ENCODE measurements around the gene GUCA2B. TPM values are rescaled to one million over a fixed set of nuclear protein-coding genes. Genes with fewer than 3 reads are reported as not detected.

Gene GUCA2B
- total RNA-seq, 1 donor from 2014 or later, result not detected

GRCh38 chr1:42133809-42134526 is 19.2 kb upstream of the GUCA2B start:
- intact Hi-C loops (cut with micrococcal nuclease), result no loop called here
- peaks cover 11% of the 10 kb centered on the region for H3K27me3 Mint-ChIP-seq
- no peaks in the 10 kb centered on the region for H3K9me3 Mint-ChIP-seq
- H3K4me1 Mint-ChIP-seq, result no peaks in the 10 kb centered on the region
- no peak for DNase-seq
- H3K27ac Mint-ChIP-seq, result no peak overlapping the region
- no peaks in the 10 kb centered on the region for H3K36me3 Mint-ChIP-seq (ENCODE audit: low read depth)
- H3K4me3 Mint-ChIP-seq, result no peak overlapping the region

GRCh38 chr1:42135426-42135825 is 17.8 kb upstream of the GUCA2B start:
- intact Hi-C loops (cut with micrococcal nuclease), result no loop called here
- no peaks in the 10 kb centered on the region for H3K4me1 Mint-ChIP-seq
- no peaks in the 10 kb centered on the region for H3K36me3 Mint-ChIP-seq (ENCODE audit: low read depth)
- H3K27ac Mint-ChIP-seq, result no peak overlapping the region
- H3K27me3 Mint-ChIP-seq, result peaks cover 11% of the 10 kb centered on the region
- DNase-seq, result no peak
- H3K9me3 Mint-ChIP-seq, result no peaks in the 10 kb centered on the region
- no peak overlapping the region for H3K4me3 Mint-ChIP-seq

- no peaks in the 10 kb centered on the region for H3K4me1 Mint-ChIP-seq
- no peak for DNase-seq
- H3K4me3 Mint-ChIP-seq, result no peak overlapping the region
- intact Hi-C loops (cut with micrococcal nuclease), result no loop called here
- H3K27me3 Mint-ChIP-seq, result peaks cover 11% of the 10 kb centered on the region
- H3K27ac Mint-ChIP-seq, result no peak overlapping the region
- H3K9me3 Mint-ChIP-seq, result no peaks in the 10 kb centered on the region
- no peaks in the 10 kb centered on the region for H3K36me3 Mint-ChIP-seq (ENCODE audit: low read depth)
Observed at GRCh38 chr1:42136466-42136865, 16.7 kb upstream of the GUCA2B start.

GRCh38 chr1:42137766-42138165 is 15.4 kb upstream of the GUCA2B start:
- H3K9me3 Mint-ChIP-seq, result no peaks in the 10 kb centered on the region
- DNase-seq, result no peak

GRCh38 chr1:42138586-42138985 is 14.6 kb upstream of the GUCA2B start:
- no peaks in the 10 kb centered on the region for H3K9me3 Mint-ChIP-seq
- peaks cover 5% of the 10 kb centered on the region for H3K4me1 Mint-ChIP-seq
- intact Hi-C loops (cut with micrococcal nuclease), result no loop called here
- peaks cover 14% of the 10 kb centered on the region for H3K27me3 Mint-ChIP-seq
- H3K27ac Mint-ChIP-seq, result no peak overlapping the region
- DNase-seq, result no peak
- no peaks in the 10 kb centered on the region for H3K36me3 Mint-ChIP-seq (ENCODE audit: low read depth)
- no peak overlapping the region for H3K4me3 Mint-ChIP-seq

More at GRCh38 chr1:42137766-42138165, 15.4 kb upstream of the GUCA2B start:
- Mint-ChIP-seq H3K4me3 (no peak overlapping the region), H3K36me3 (ENCODE audit: low read depth) (no peaks in the 10 kb centered on the region), H3K4me1 (no peaks in the 10 kb centered on the region), H3K27me3 (peaks cover 14% of the 10 kb centered on the region), H3K27ac (no peak overlapping the region)
- intact Hi-C loops (cut with micrococcal nuclease), result no loop called here

GRCh38 chr1:42139444-42139843 is 13.8 kb upstream of the GUCA2B start:
- Mint-ChIP-seq H3K4me1 (peaks cover 5% of the 10 kb centered on the region), H3K27ac (no peak overlapping the region), H3K9me3 (no peaks in the 10 kb centered on the region), H3K36me3 (ENCODE audit: low read depth) (no peaks in the 10 kb centered on the region), H3K27me3 (peaks cover 14% of the 10 kb centered on the region), H3K4me3 (no peak overlapping the region)
- DNase-seq, result no peak
- intact Hi-C loops (cut with micrococcal nuclease), result no loop called here

- no peak overlapping the region for H3K4me3 Mint-ChIP-seq
Observed at GRCh38 chr1:42140191-42140590, 13.0 kb upstream of the GUCA2B start.

GRCh38 chr1:42141978-42142377 is 11.2 kb upstream of the GUCA2B start:
- Mint-ChIP-seq H3K9me3 (no peaks in the 10 kb centered on the region), H3K4me3 (no peak overlapping the region), H3K27me3 (peaks cover 6% of the 10 kb centered on the region), H3K4me1 (peaks cover 5% of the 10 kb centered on the region), H3K36me3 (ENCODE audit: low read depth) (no peaks in the 10 kb centered on the region), H3K27ac (no peak overlapping the region)
- intact Hi-C loops (cut with micrococcal nuclease), result no loop called here
- no peak for DNase-seq

More at GRCh38 chr1:42140191-42140590, 13.0 kb upstream of the GUCA2B start:
- intact Hi-C loops (cut with micrococcal nuclease), result no loop called here
- no peak for DNase-seq
- Mint-ChIP-seq H3K27me3 (peaks cover 10% of the 10 kb centered on the region), H3K4me1 (peaks cover 5% of the 10 kb centered on the region), H3K9me3 (no peaks in the 10 kb centered on the region), H3K27ac (no peak overlapping the region), H3K36me3 (ENCODE audit: low read depth) (no peaks in the 10 kb centered on the region)

- no peak overlapping the region for H3K27ac Mint-ChIP-seq
- H3K27me3 Mint-ChIP-seq, result peaks cover 6% of the 10 kb centered on the region
- intact Hi-C loops (cut with micrococcal nuclease), result no loop called here
- H3K9me3 Mint-ChIP-seq, result no peaks in the 10 kb centered on the region
- DNase-seq, result no peak
- H3K4me1 Mint-ChIP-seq, result peaks cover 5% of the 10 kb centered on the region
- H3K4me3 Mint-ChIP-seq, result no peak overlapping the region
- no peaks in the 10 kb centered on the region for H3K36me3 Mint-ChIP-seq (ENCODE audit: low read depth)
Observed at GRCh38 chr1:42142894-42143675, 10.1 kb upstream of the GUCA2B start.

GRCh38 chr1:42143896-42144710 is 9.1 kb upstream of the GUCA2B start:
- Mint-ChIP-seq H3K36me3 (ENCODE audit: low read depth) (no peaks in the 10 kb centered on the region), H3K27me3 (peaks cover 6% of the 10 kb centered on the region), H3K4me3 (no peak overlapping the region), H3K4me1 (peaks cover 5% of the 10 kb centered on the region), H3K9me3 (no peaks in the 10 kb centered on the region), H3K27ac (no peak overlapping the region)
- intact Hi-C loops (cut with micrococcal nuclease), result no loop called here
- no peak for DNase-seq

- no peak overlapping the region for H3K4me3 Mint-ChIP-seq
- no peaks in the 10 kb centered on the region for H3K9me3 Mint-ChIP-seq
- H3K4me1 Mint-ChIP-seq, result peaks cover 5% of the 10 kb centered on the region
- H3K27me3 Mint-ChIP-seq, result peaks cover 4% of the 10 kb centered on the region
- DNase-seq, result no peak
- intact Hi-C loops (cut with micrococcal nuclease), result no loop called here
- no peak overlapping the region for H3K27ac Mint-ChIP-seq
- no peaks in the 10 kb centered on the region for H3K36me3 Mint-ChIP-seq (ENCODE audit: low read depth)
Observed at GRCh38 chr1:42144711-42145388, 8.4 kb upstream of the GUCA2B start.

GRCh38 chr1:42145389-42145716 is 7.9 kb upstream of the GUCA2B start:
- H3K9me3 Mint-ChIP-seq, result no peaks in the 10 kb centered on the region
- H3K4me1 Mint-ChIP-seq, result peaks cover 5% of the 10 kb centered on the region
- H3K27ac Mint-ChIP-seq, result no peak overlapping the region
- H3K36me3 Mint-ChIP-seq (ENCODE audit: low read depth), result no peaks in the 10 kb centered on the region
- peaks cover 4% of the 10 kb centered on the region for H3K27me3 Mint-ChIP-seq
- intact Hi-C loops (cut with micrococcal nuclease), result no loop called here
- DNase-seq, result no peak
- no peak overlapping the region for H3K4me3 Mint-ChIP-seq

- peaks cover 5% of the 10 kb centered on the region for H3K4me1 Mint-ChIP-seq
- H3K36me3 Mint-ChIP-seq (ENCODE audit: low read depth), result no peaks in the 10 kb centered on the region
- no peak for DNase-seq
- no peak overlapping the region for H3K27ac Mint-ChIP-seq
- no peaks in the 10 kb centered on the region for H3K9me3 Mint-ChIP-seq
- no peak overlapping the region for H3K4me3 Mint-ChIP-seq
- peaks cover 4% of the 10 kb centered on the region for H3K27me3 Mint-ChIP-seq
- intact Hi-C loops (cut with micrococcal nuclease), result no loop called here
Observed at GRCh38 chr1:42145764-42146625, 7.2 kb upstream of the GUCA2B start.
